Stimulated activated naive CD8-positive, alpha-beta T cell treated with anti-CD3 and anti-CD28 coated beads, Interleukin-15, amount 100 ng/mL, for 72 hours (primary cell): Measurements from ENCODE around the gene ZNF236.
"Not testable (repeated sequence)": the region's sequence is repeated elsewhere in the genome, so short reads cannot be mapped to it uniquely, and the experiment has no call there.

Experiments
- ATAC-seq: fragments of 150-1000 bp; cut with Tn5 transposase; 2 replicates; pipeline ENCODE4 v1.10.0; 2021; ENCODE audit warnings: mild to moderate bottlenecking, moderate library complexity
- DNase-seq, 2 donors: peaks; one replicate each; pipeline ENCODE4 v3.0.0; 2021 to 2022
- H3K27ac Mint-ChIP-seq, 2 donors: one replicate each; pipeline ENCODE4 v1.8.0; 2022; ENCODE audit warnings: mild to moderate bottlenecking in 2 of 2, mixed read lengths in 2 of 2, moderate library complexity in 2 of 2
- H3K27me3 Mint-ChIP-seq: one replicate; pipeline ENCODE4 v1.8.0; 2022; ENCODE audit warnings: mixed read lengths
- H3K4me1 Mint-ChIP-seq: one replicate; pipeline ENCODE4 v1.8.0; 2022; ENCODE audit warnings: mild to moderate bottlenecking, mixed read lengths
- H3K4me3 Mint-ChIP-seq, 2 donors: one replicate each; pipeline ENCODE4 v1.8.0; 2022; ENCODE audit warnings: mild to moderate bottlenecking in 2 of 2, mixed read lengths in 2 of 2, moderate library complexity in 1 of 2
- H3K9me3 Mint-ChIP-seq, 2 donors: one replicate each; pipeline ENCODE4 v1.8.0; 2022; ENCODE audit warnings: mixed read lengths in 2 of 2

The ZNF236 gene

GRCh38 chr18:76822506-76823160, at the start of gene ZNF236:
TSS of gene ZNF236 (plus strand) at chr18:76822557. CDS start at chr18:76822608, 51 bp downstream.
- H3K4me1 Mint-ChIP-seq, result peaks cover 54% of the 10 kb centered on the region
- ATAC-seq (peak; percentile 79), DNase-seq (peak; percentile 71 to 74)
- H3K9me3 Mint-ChIP-seq, result no peaks in the 10 kb centered on the region
- peak within 1 kb of the TSS; percentile 96 to 99 for H3K27ac Mint-ChIP-seq
- H3K27me3 Mint-ChIP-seq, result no peaks in the 10 kb centered on the region
- H3K4me3 Mint-ChIP-seq, result peak within 1 kb of the TSS; percentile 95 to 97

- H3K27me3 Mint-ChIP-seq, result peaks cover 18% of the 10 kb centered on the region
- H3K27ac Mint-ChIP-seq, result peak overlapping the region in 1 of 2 donors; percentile 50
- H3K4me1 Mint-ChIP-seq, result no peaks in the 10 kb centered on the region
- DNase-seq, result no peak
- no peak for ATAC-seq
- H3K9me3 Mint-ChIP-seq, result peaks cover 11 to 18% of the 10 kb centered on the region in 2 donors
- no peak overlapping the region for H3K4me3 Mint-ChIP-seq
These were observed 49.7 kb upstream of the ZNF236 start for GRCh38 chr18:76772665-76773064.

- H3K27me3 Mint-ChIP-seq, result peaks cover 26% of the 10 kb centered on the region
- ATAC-seq, result not testable (repeated sequence)
These were observed 45.3 kb upstream of the ZNF236 start for GRCh38 chr18:76777036-76777435.

GRCh38 chr18:76783786-76784484, 38.4 kb upstream of the ZNF236 start:
- Mint-ChIP-seq H3K4me3 (no peak overlapping the region), H3K4me1 (peaks cover 9% of the 10 kb centered on the region), H3K27ac (no peak overlapping the region), H3K27me3 (peaks cover 46% of the 10 kb centered on the region), H3K9me3 (no peaks in the 10 kb centered on the region)
- DNase-seq (no peak), ATAC-seq (no peak)

More at GRCh38 chr18:76777036-76777435, 45.3 kb upstream of the ZNF236 start:
- H3K9me3 Mint-ChIP-seq, DNase-seq, H3K4me3 Mint-ChIP-seq, H3K4me1 Mint-ChIP-seq, H3K27ac Mint-ChIP-seq: not testable (repeated sequence)

- no peak for ATAC-seq
- Mint-ChIP-seq H3K27me3 (peaks cover 38% of the 10 kb centered on the region), H3K4me1 (peaks cover 9% of the 10 kb centered on the region), H3K9me3 (peaks cover 1 to 8% of the 10 kb centered on the region in 2 donors), H3K27ac (no peak overlapping the region), H3K4me3 (no peak overlapping the region)
- DNase-seq, result no peak
These were observed 36.5 kb upstream of the ZNF236 start for GRCh38 chr18:76785872-76786271.

GRCh38 chr18:76788571-76789317, 33.6 kb upstream of the ZNF236 start:
- Mint-ChIP-seq H3K27ac (no peak overlapping the region), H3K4me1 (peaks cover 9% of the 10 kb centered on the region), H3K27me3 (peaks cover 36% of the 10 kb centered on the region), H3K4me3 (no peak overlapping the region), H3K9me3 (peaks cover 12 to 22% of the 10 kb centered on the region in 2 donors)
- no peak for ATAC-seq
- no peak for DNase-seq

GRCh38 chr18:76791106-76791505, 31.3 kb upstream of the ZNF236 start:
- DNase-seq (no peak), ATAC-seq (no peak)
- no peak overlapping the region for H3K27ac Mint-ChIP-seq
- peaks cover 9% of the 10 kb centered on the region for H3K4me1 Mint-ChIP-seq
- peaks cover 53% of the 10 kb centered on the region for H3K27me3 Mint-ChIP-seq
- no peak overlapping the region for H3K4me3 Mint-ChIP-seq
- H3K9me3 Mint-ChIP-seq, result peaks cover 17 to 27% of the 10 kb centered on the region in 2 donors

- H3K27me3 Mint-ChIP-seq, result peaks cover 51% of the 10 kb centered on the region
- H3K4me1 Mint-ChIP-seq, result peaks cover 9% of the 10 kb centered on the region
- peaks cover 17 to 33% of the 10 kb centered on the region in 2 donors for H3K9me3 Mint-ChIP-seq
- H3K27ac Mint-ChIP-seq, result peak overlapping the region in 1 of 2 donors; percentile 26
- ATAC-seq, result no peak
- H3K4me3 Mint-ChIP-seq, result no peak overlapping the region
- DNase-seq, result no peak
These were observed 30.7 kb upstream of the ZNF236 start for GRCh38 chr18:76791642-76792041.

GRCh38 chr18:76794326-76794725, 28.0 kb upstream of the ZNF236 start:
- DNase-seq, result no peak
- Mint-ChIP-seq H3K4me1 (no peaks in the 10 kb centered on the region), H3K27ac (no peak overlapping the region), H3K27me3 (peaks cover 33% of the 10 kb centered on the region), H3K4me3 (no peak overlapping the region), H3K9me3 (peaks cover 17 to 34% of the 10 kb centered on the region in 2 donors)
- no peak for ATAC-seq

- DNase-seq (peak; percentile 51 to 56), ATAC-seq (peak; percentile 91)
- peaks cover 15% of the 10 kb centered on the region for H3K27me3 Mint-ChIP-seq
- H3K27ac Mint-ChIP-seq, result no peak overlapping the region
- peaks cover 17% of the 10 kb centered on the region for H3K4me1 Mint-ChIP-seq
- H3K9me3 Mint-ChIP-seq, result no peaks in the 10 kb centered on the region
- peak overlapping the region; percentile 69 to 71 for H3K4me3 Mint-ChIP-seq
These were observed 20.5 kb upstream of the ZNF236 start for GRCh38 chr18:76801567-76802505.

GRCh38 chr18:76803413-76803812, 18.9 kb upstream of the ZNF236 start:
- no peak for DNase-seq
- Mint-ChIP-seq H3K9me3 (no peaks in the 10 kb centered on the region), H3K4me3 (peak overlapping the region; percentile 1 to 28), H3K27me3 (peaks cover 15% of the 10 kb centered on the region), H3K27ac (no peak overlapping the region), H3K4me1 (peaks cover 17% of the 10 kb centered on the region)
- ATAC-seq, result no peak

GRCh38 chr18:76803814-76804213, 18.5 kb upstream of the ZNF236 start:
- peak overlapping the region; percentile 1 to 28 for H3K4me3 Mint-ChIP-seq
- no peak overlapping the region for H3K27ac Mint-ChIP-seq
- H3K4me1 Mint-ChIP-seq, result peaks cover 17% of the 10 kb centered on the region
- no peaks in the 10 kb centered on the region for H3K9me3 Mint-ChIP-seq
- ATAC-seq (peak; percentile 75), DNase-seq (peak; percentile 64 to 71)
- H3K27me3 Mint-ChIP-seq, result peaks cover 15% of the 10 kb centered on the region

GRCh38 chr18:76805221-76805620, 17.1 kb upstream of the ZNF236 start:
- Mint-ChIP-seq H3K4me1 (peaks cover 17% of the 10 kb centered on the region), H3K4me3 (no peak overlapping the region), H3K27me3 (peaks cover 15% of the 10 kb centered on the region), H3K27ac (peak overlapping the region in 1 of 2 donors; percentile 77), H3K9me3 (no peaks in the 10 kb centered on the region)
- DNase-seq, result no peak
- ATAC-seq, result no peak

- Mint-ChIP-seq H3K9me3 (no peaks in the 10 kb centered on the region), H3K4me3 (no peak overlapping the region), H3K27ac (peak overlapping the region; percentile 36 to 59), H3K27me3 (peaks cover 9% of the 10 kb centered on the region), H3K4me1 (peaks cover 16% of the 10 kb centered on the region)
- ATAC-seq (no peak), DNase-seq (no peak)
These were observed 16.1 kb upstream of the ZNF236 start for GRCh38 chr18:76806301-76806700.

- Mint-ChIP-seq H3K27me3 (no peaks in the 10 kb centered on the region), H3K9me3 (no peaks in the 10 kb centered on the region), H3K27ac (no peak overlapping the region), H3K4me1 (peaks cover 5% of the 10 kb centered on the region), H3K4me3 (no peak overlapping the region)
- DNase-seq (no peak), ATAC-seq (no peak)
These were observed 13.8 kb upstream of the ZNF236 start for GRCh38 chr18:76808561-76808960.
